Panc1 (cell line): ENCODE measurements around the gene ERGIC1. TPM values are rescaled to one million over a fixed set of nuclear protein-coding genes. Genes with fewer than 3 reads are reported as not detected.
A peak's percentile ranks its signal among the peaks of the same experiment; 100 is the strongest.

ENCODE experiments used
- ATAC-seq: fragments of 200-7000 bp; cut with Tn5 transposase; 2 replicates; pipeline ENCODE4 v1.9.1; 2020; ENCODE audit warnings: mild to moderate bottlenecking, moderate library complexity
- BruUV-seq: library from RNA; stranded (reverse); fragments of 400-500 nt; replicated peaks from 2 replicates; lab custom pipeline; 2021; lab: Mats Ljungman, UMichigan
- CTCF ChIA-PET: fragments of 300-600 bp; sonication (Branson Sonifier 250); formaldehyde crosslinking; loops from one replicate; lab custom pipeline; 2022; ENCODE audit warnings: antibody characterized with exemption; lab: Charles Lee
- POLR2A ChIA-PET: fragments of 300-600 bp; sonication (Branson Sonifier 250); formaldehyde crosslinking; loops from one replicate; lab custom pipeline; 2022; ENCODE audit warnings: antibody characterized with exemption; lab: Charles Lee
- DNase-seq: peaks from one replicate; pipeline ENCODE4 v3.0.0-alpha.2; 2010; ENCODE audit warnings: low read depth, low spot score
- H3K27ac ChIP-seq: 2 replicates; pipeline ENCODE4 v1.5.1; 2011; ENCODE audit warnings: mild to moderate bottlenecking, low read length, inconsistent platforms
- H3K27me3 ChIP-seq: fragments of 200-500 bp; sonication (Bioruptor generic); 2 replicates; pipeline ENCODE4 v1.6.0; 2014; ENCODE audit warnings: low read length, inconsistent platforms; ENCODE audit not compliant: control insufficient read depth, insufficient read depth
- H3K36me3 ChIP-seq: fragments of 200-500 bp; sonication (Bioruptor generic); 2 replicates; pipeline ENCODE4 v1.5.1; 2014; ENCODE audit warnings: inconsistent platforms, mild to moderate bottlenecking, low read length, moderate library complexity; ENCODE audit not compliant: control insufficient read depth, insufficient read depth
- H3K4me1 ChIP-seq: 2 replicates; pipeline ENCODE4 v1.5.1; 2011; ENCODE audit warnings: inconsistent platforms, mild to moderate bottlenecking, low read length, moderate library complexity; ENCODE audit not compliant: control insufficient read depth, insufficient read depth
- H3K4me3 ChIP-seq, 2 experiments: 2 replicates each; pipeline ENCODE4 v1.5.1; 2011 to 2012; ENCODE audit warnings: low read depth in 2 of 2, low read length in 2 of 2, mild to moderate bottlenecking in 2 of 2, inconsistent platforms in 1 of 2, moderate library complexity in 1 of 2
- H3K9me3 ChIP-seq: fragments of 200-500 bp; sonication (Bioruptor generic); 2 replicates; pipeline ENCODE4 v1.5.1; 2014; ENCODE audit warnings: low read depth, mild to moderate bottlenecking, inconsistent platforms, low read length, moderate library complexity; ENCODE audit not compliant: control insufficient read depth, insufficient read depth
- POLR2AphosphoS5 ChIP-seq: IDR thresholded peaks from 2 replicates; pipeline ENCODE4 v1.6.1; 2012; ENCODE audit warnings: mild to moderate bottlenecking, low read depth, low read length, moderate library complexity
- SIN3A ChIP-seq: IDR thresholded peaks from 2 replicates; pipeline ENCODE4 v1.6.1; 2012; ENCODE audit warnings: low read depth, mild to moderate bottlenecking, low read length, moderate library complexity, borderline replicate concordance; ENCODE audit not compliant: insufficient read depth
- TCF7L2 ChIP-seq: IDR thresholded peaks from 2 replicates; pipeline ENCODE4 v1.6.1; 2011; ENCODE audit warnings: mild to moderate bottlenecking, low read depth, low read length, inconsistent platforms
- in situ Hi-C: cut with HindIII; loops from 2 replicates; pipeline ENCODE4 v1.10.0; 2016; ENCODE audit warnings: low sequenced_read_pairs, low pct_unique_long_range_greater_than_20kb
- intact Hi-C: fragments of 100-400 bp; cut with micrococcal nuclease; formaldehyde crosslinking; loops from one replicate; pipeline ENCODE4 v1.10.0; 2022; ENCODE audit not compliant: unreplicated experiment
- total RNA-seq: library from RNA; stranded (reverse); gene quantifications from one replicate; pipeline ENCODE4 v1.2.1, GENCODE V29; 2021; ENCODE audit not compliant: unreplicated experiment
- TF ChIP-seq, protein P1 (sequence below), 2 experiments: IDR thresholded peaks; 2 replicates each; pipeline ENCODE4 v1.6.1; 2011 to 2012; ENCODE audit warnings: low read depth in 2 of 2, control low read depth in 1 of 2, low read length in 1 of 2, mild to moderate bottlenecking in 1 of 2, moderate library complexity in 1 of 2; ENCODE audit not compliant: insufficient read depth in 1 of 2
- TF ChIP-seq, protein P2 (sequence below): fragments of 450-650 bp; IDR thresholded peaks from 2 replicates; pipeline ENCODE4 v1.5.1; 2017; ENCODE audit warnings: mild to moderate bottlenecking

Gene ERGIC1
- total RNA-seq, 1 experiment from 2014 or later: 206 TPM

DNA sequence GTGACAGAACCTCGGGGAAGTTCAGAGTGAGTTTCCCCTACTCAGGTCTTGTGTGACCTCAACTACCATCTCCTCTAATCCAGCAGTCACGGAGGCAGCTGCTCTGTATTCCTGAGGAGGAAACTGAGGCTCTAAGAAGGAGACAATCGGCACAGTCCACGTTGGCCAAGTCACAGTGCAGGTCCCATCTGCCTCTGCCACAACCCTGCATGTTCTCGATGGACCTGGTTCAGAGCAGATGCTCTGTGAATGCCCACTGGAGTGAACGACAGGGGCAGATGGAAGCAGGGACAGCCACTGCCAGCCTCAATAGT, 722 bp upstream of the ERGIC1 start:
- POLR2A ChIA-PET: no interaction called here
- in situ Hi-C loops: no loop called here
- H3K4me3 ChIP-seq: peak overlapping the region; percentile 73 to 82

DNA sequence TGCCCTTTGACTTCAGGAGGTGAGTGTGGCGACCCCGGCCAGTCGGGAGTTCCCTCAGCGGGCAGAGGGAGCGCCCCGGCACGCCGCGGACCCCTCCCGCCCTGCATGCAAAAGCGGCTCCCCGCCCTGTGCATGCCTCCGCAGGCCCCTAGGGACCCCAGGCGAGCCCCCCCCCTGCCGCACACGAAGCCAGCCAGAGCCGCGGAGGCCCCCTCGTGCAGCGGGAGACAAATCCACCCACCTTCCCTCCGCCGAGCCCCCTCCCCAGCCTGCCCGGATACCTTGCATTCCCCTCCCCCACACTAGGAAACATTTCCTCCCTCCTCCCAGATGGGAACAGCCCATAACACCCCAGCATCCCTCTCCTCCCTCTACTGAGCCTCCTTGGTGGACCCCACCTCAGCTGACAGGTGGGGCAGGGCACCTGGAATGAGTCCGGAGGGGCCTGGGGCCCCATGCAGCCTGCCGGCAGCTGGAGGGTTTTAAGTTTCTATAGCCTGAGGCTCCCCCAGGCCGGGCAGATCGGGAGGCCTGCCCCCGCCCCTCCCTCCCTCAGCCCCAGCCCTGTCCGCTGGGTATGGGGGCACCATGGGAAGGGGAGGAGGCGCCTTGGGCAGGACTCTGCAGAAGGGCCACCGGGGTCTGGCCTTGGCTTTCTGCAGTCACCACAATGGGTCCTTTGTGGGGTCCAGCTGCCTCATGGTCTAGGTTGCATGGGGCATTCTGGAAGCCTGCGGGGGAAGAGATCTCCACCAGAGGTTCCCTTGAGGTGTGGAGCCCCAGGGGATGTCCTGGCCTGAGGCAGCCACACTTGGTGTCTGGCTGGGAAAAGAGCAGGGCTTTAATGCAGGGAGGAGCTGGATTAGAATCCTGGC, 601 bp downstream of the ERGIC1 start:
- TF ChIP-seq SIN3A: 0 out of 2 replicates have a peak, but pooled peaks have one; percentile 39
- TF ChIP-seq, protein P1, sequence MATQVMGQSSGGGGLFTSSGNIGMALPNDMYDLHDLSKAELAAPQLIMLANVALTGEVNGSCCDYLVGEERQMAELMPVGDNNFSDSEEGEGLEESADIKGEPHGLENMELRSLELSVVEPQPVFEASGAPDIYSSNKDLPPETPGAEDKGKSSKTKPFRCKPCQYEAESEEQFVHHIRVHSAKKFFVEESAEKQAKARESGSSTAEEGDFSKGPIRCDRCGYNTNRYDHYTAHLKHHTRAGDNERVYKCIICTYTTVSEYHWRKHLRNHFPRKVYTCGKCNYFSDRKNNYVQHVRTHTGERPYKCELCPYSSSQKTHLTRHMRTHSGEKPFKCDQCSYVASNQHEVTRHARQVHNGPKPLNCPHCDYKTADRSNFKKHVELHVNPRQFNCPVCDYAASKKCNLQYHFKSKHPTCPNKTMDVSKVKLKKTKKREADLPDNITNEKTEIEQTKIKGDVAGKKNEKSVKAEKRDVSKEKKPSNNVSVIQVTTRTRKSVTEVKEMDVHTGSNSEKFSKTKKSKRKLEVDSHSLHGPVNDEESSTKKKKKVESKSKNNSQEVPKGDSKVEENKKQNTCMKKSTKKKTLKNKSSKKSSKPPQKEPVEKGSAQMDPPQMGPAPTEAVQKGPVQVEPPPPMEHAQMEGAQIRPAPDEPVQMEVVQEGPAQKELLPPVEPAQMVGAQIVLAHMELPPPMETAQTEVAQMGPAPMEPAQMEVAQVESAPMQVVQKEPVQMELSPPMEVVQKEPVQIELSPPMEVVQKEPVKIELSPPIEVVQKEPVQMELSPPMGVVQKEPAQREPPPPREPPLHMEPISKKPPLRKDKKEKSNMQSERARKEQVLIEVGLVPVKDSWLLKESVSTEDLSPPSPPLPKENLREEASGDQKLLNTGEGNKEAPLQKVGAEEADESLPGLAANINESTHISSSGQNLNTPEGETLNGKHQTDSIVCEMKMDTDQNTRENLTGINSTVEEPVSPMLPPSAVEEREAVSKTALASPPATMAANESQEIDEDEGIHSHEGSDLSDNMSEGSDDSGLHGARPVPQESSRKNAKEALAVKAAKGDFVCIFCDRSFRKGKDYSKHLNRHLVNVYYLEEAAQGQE (IDR thresholded peaks at IDR 0.05; ENCODE audit: insufficient read depth in 1 of 2, low read depth in 2 of 2, low read length in 1 of 2): no peak
- Histone ChIP-seq H3K27me3 (no peaks in the 10 kb centered on the region), H3K36me3 (peaks cover 4% of the 10 kb centered on the region; the same call in 1 of the 2 replicates), H3K4me3 (peak overlapping the region; percentile 73 to 82), H3K4me1 (peaks cover 51% of the 10 kb centered on the region), H3K9me3 (no peaks in the 10 kb centered on the region), H3K27ac (peak overlapping the region; percentile 88)
- POLR2A ChIA-PET: interaction anchor here (0.6 to 0.9 kb wide), 2 partner anchors 37 to 96 kb away, joined by 3 read pairs; no protein-coding TSS in a partner anchor
- BruUV-seq: no TSS peak
- intact Hi-C loops: no loop called here
- DNase-seq (no peak), ATAC-seq (peak; percentile 53)
- in situ Hi-C loops: no loop called here
- CTCF ChIA-PET: interaction anchor here (0.6 kb wide), 1 partner anchor 70 kb away, joined by 3 read pairs; no protein-coding TSS in a partner anchor

More for the DNA sequence above, 722 bp upstream of the ERGIC1 start:
- Histone ChIP-seq H3K27ac (peak overlapping the region; percentile 90), H3K9me3 (no peaks in the 10 kb centered on the region), H3K4me1 (peaks cover 60% of the 10 kb centered on the region), H3K27me3 (no peaks in the 10 kb centered on the region), H3K36me3 (peaks cover 4% of the 10 kb centered on the region; the same call in 1 of the 2 replicates)
- TF ChIP-seq SIN3A (no peak), TCF7L2 (no peak), POLR2AphosphoS5 (no peak; the same call in 1 of the 2 replicates)
- TF ChIP-seq, protein P2, sequence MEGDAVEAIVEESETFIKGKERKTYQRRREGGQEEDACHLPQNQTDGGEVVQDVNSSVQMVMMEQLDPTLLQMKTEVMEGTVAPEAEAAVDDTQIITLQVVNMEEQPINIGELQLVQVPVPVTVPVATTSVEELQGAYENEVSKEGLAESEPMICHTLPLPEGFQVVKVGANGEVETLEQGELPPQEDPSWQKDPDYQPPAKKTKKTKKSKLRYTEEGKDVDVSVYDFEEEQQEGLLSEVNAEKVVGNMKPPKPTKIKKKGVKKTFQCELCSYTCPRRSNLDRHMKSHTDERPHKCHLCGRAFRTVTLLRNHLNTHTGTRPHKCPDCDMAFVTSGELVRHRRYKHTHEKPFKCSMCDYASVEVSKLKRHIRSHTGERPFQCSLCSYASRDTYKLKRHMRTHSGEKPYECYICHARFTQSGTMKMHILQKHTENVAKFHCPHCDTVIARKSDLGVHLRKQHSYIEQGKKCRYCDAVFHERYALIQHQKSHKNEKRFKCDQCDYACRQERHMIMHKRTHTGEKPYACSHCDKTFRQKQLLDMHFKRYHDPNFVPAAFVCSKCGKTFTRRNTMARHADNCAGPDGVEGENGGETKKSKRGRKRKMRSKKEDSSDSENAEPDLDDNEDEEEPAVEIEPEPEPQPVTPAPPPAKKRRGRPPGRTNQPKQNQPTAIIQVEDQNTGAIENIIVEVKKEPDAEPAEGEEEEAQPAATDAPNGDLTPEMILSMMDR: no peak
- TF ChIP-seq, protein P1 (IDR thresholded peaks at IDR 0.05; ENCODE audit: insufficient read depth in 1 of 2, low read depth in 2 of 2, low read length in 1 of 2): no peak
- CTCF ChIA-PET: interaction anchor here (0.6 kb wide), 1 partner anchor 63 kb away, joined by 4 read pairs; the partner anchor contains the start of gene DUSP1
- DNase-seq: no peak
- intact Hi-C loops: no loop called here
- BruUV-seq: no TSS peak
- ATAC-seq: no peak
